Smooth muscle cell (in vitro differentiated cells): ENCODE data around the gene TAC4. TPM values are rescaled to one million over a fixed set of nuclear protein-coding genes. Genes with fewer than 3 reads are reported as not detected.
A peak's percentile ranks its signal among the peaks of the same experiment; 100 is the strongest.

Source experiments
- DNase-seq: peaks from one replicate; lab custom pipeline; 2025; ENCODE audit not compliant: unreplicated experiment; lab: John Stamatoyannopoulos, UW
- H2AFZ ChIP-seq: fragments of 200-600 bp; sonication (generic); 2 replicates; pipeline ENCODE4 v1.6.0; 2016; ENCODE audit warnings: antibody characterized with exemption, low read depth, mild to moderate bottlenecking
- H3F3A ChIP-seq: fragments of 200-600 bp; sonication (generic); 2 replicates; pipeline ENCODE4 v1.6.0; 2017; ENCODE audit warnings: antibody characterized with exemption, low read depth
- H3K27ac ChIP-seq: fragments of 200-600 bp; sonication (generic); 2 replicates; pipeline ENCODE4 v1.5.1; 2016; ENCODE audit warnings: low read depth, mild to moderate bottlenecking
- H3K27me3 ChIP-seq: fragments of 200-600 bp; sonication (generic); 2 replicates; pipeline ENCODE4 v1.6.1; 2016; ENCODE audit warnings: low read depth, mild to moderate bottlenecking
- H3K36me3 ChIP-seq: fragments of 200-600 bp; sonication (generic); 2 replicates; pipeline ENCODE4 v1.5.1; 2016; ENCODE audit warnings: low read depth
- H3K4me1 ChIP-seq: fragments of 200-600 bp; sonication (generic); 2 replicates; pipeline ENCODE4 v1.5.1; 2016; ENCODE audit warnings: low read depth
- H3K4me2 ChIP-seq: fragments of 200-600 bp; sonication (generic); 2 replicates; pipeline ENCODE4 v1.6.0; 2016; ENCODE audit warnings: mild to moderate bottlenecking
- H3K4me3 ChIP-seq: fragments of 200-600 bp; sonication (generic); 2 replicates; pipeline ENCODE4 v1.5.1; 2016; ENCODE audit warnings: mild to moderate bottlenecking
- H3K79me2 ChIP-seq: fragments of 200-600 bp; sonication (generic); 2 replicates; pipeline ENCODE4 v1.6.0; 2016; ENCODE audit warnings: low read depth, mild to moderate bottlenecking
- H3K9ac ChIP-seq: fragments of 200-600 bp; sonication (generic); 2 replicates; pipeline ENCODE4 v1.6.0; 2016; ENCODE audit warnings: low read depth
- H3K9me3 ChIP-seq: fragments of 200-600 bp; sonication (generic); replicated peaks from 2 replicates; pipeline ENCODE4 v1.5.1; 2016; ENCODE audit warnings: low read depth
- H4K20me1 ChIP-seq: fragments of 200-600 bp; sonication (generic); 2 replicates; pipeline ENCODE4 v1.6.0; 2016; ENCODE audit warnings: low read depth
- CTCF ChIP-seq: fragments of 200-600 bp; sonication (generic); IDR thresholded peaks from 2 replicates; pipeline ENCODE4 v1.5.1; 2017; ENCODE audit warnings: borderline replicate concordance, mild to moderate bottlenecking, antibody characterized with exemption; ENCODE audit not compliant: insufficient read depth, poor library complexity, severe bottlenecking
- WGBS: methylation state at CpG from one replicate; pipeline ENCODE4 v1.1.7; 2016; ENCODE audit warnings: low lambda C conversion rate; 5-methylcytosine and 5-hydroxymethylcytosine counted together
- polyA plus RNA-seq: library from polyadenylated mRNA; unstranded; fragments of >200 nt; fragmentation: Nextera tagmentation; extraction: Ambion mirVana; gene quantifications from 2 replicates; pipeline ENCODE4 v1.2.1, GENCODE V29; 2016
- total RNA-seq: library from RNA; depleted of rRNA; stranded (reverse); fragments of >200 nt; gene quantifications from 2 replicates; pipeline ENCODE4 v1.2.3, GENCODE V29; 2014

TAC4 gene
- total and polyA plus RNA-seq, 2 experiments from 2014 or later = not detected

GRCh38 chr17:49887086-49887743 lies 39.3 kb upstream of the TAC4 start:
- no peaks in the 10 kb centered on the region for H3K9me3 ChIP-seq
- no peak for DNase-seq
- H3K36me3 ChIP-seq = no peaks in the 10 kb centered on the region
- H4K20me1 ChIP-seq = no peaks in the 10 kb centered on the region
- no peak overlapping the region for H2AFZ ChIP-seq
- no peak overlapping the region for H3K4me2 ChIP-seq
- no peak overlapping the region for H3K9ac ChIP-seq
- H3K4me1 ChIP-seq = peaks cover 6% of the 10 kb centered on the region
- no peaks in the 10 kb centered on the region for H3F3A ChIP-seq
- H3K27ac ChIP-seq = no peak overlapping the region
- H3K79me2 ChIP-seq = no peaks in the 10 kb centered on the region
- H3K4me3 ChIP-seq = no peak overlapping the region
- TF ChIP-seq CTCF = no peak
- peaks cover 27% of the 10 kb centered on the region for H3K27me3 ChIP-seq
- WGBS = 19% methylated on average over 7 of the region's 7 CpGs

GRCh38 chr17:49886036-49886435 lies 38.2 kb upstream of the TAC4 start:
- DNase-seq = no peak
- Histone ChIP-seq H3K9ac (no peak overlapping the region), H3K27me3 (peaks cover 21% of the 10 kb centered on the region), H3F3A (no peaks in the 10 kb centered on the region), H3K4me1 (peaks cover 6% of the 10 kb centered on the region), H2AFZ (no peak overlapping the region), H3K9me3 (no peaks in the 10 kb centered on the region), H3K27ac (no peak overlapping the region), H4K20me1 (no peaks in the 10 kb centered on the region), H3K36me3 (no peaks in the 10 kb centered on the region), H3K4me3 (no peak overlapping the region), H3K4me2 (no peak overlapping the region), H3K79me2 (no peaks in the 10 kb centered on the region)
- 79% methylated on average over 5 of the region's 5 CpGs for WGBS
- no peak for TF ChIP-seq CTCF

GRCh38 chr17:49882434-49882833 lies 34.6 kb upstream of the TAC4 start:
- no peaks in the 10 kb centered on the region for H3F3A ChIP-seq
- H3K9me3 ChIP-seq = no peaks in the 10 kb centered on the region
- H3K4me2 ChIP-seq = no peak overlapping the region
- H3K4me1 ChIP-seq = peaks cover 17% of the 10 kb centered on the region
- no peak overlapping the region for H2AFZ ChIP-seq
- 90% methylated on average over 7 of the region's 7 CpGs for WGBS
- H3K36me3 ChIP-seq = no peaks in the 10 kb centered on the region
- no peak for TF ChIP-seq CTCF
- H4K20me1 ChIP-seq = no peaks in the 10 kb centered on the region
- peaks cover 8% of the 10 kb centered on the region for H3K27me3 ChIP-seq
- DNase-seq = no peak
- H3K79me2 ChIP-seq = no peaks in the 10 kb centered on the region
- H3K27ac ChIP-seq = no peak overlapping the region
- H3K4me3 ChIP-seq = no peak overlapping the region
- no peak overlapping the region for H3K9ac ChIP-seq

- H3K79me2 ChIP-seq = no peaks in the 10 kb centered on the region
Measured at GRCh38 chr17:49881054-49881402, 33.2 kb upstream of the TAC4 start.

More at GRCh38 chr17:49881054-49881402, 33.2 kb upstream of the TAC4 start:
- Histone ChIP-seq H4K20me1 (no peaks in the 10 kb centered on the region), H3K4me2 (peak overlapping the region; percentile 78), H3K9me3 (no peaks in the 10 kb centered on the region), H3K36me3 (no peaks in the 10 kb centered on the region), H3K27me3 (peaks cover 8% of the 10 kb centered on the region), H2AFZ (no peak overlapping the region), H3K4me1 (peaks cover 13% of the 10 kb centered on the region), H3K27ac (no peak overlapping the region), H3K4me3 (no peak overlapping the region), H3K9ac (no peak overlapping the region), H3F3A (no peaks in the 10 kb centered on the region)
- DNase-seq = no peak
- 40% methylated on average over 4 of the region's 5 CpGs for WGBS
- no peak for TF ChIP-seq CTCF
